Fibroblast of lung (primary cell): Measurements from ENCODE around the gene AQP1. TPM values are rescaled to one million over a fixed set of nuclear protein-coding genes. Genes with fewer than 3 reads are reported as not detected.

Source experiments
- DNase-seq, 2 donors: peaks; one replicate each; pipeline versions ENCODE4 v3.0.0 to v3.0.0-alpha.2; 2010; ENCODE audit warnings: low read depth in 2 of 2
- H2AFZ ChIP-seq: 2 replicates; pipeline ENCODE4 v1.5.1; 2012; ENCODE audit warnings: low read length, control low read depth, inconsistent platforms
- H3K27ac ChIP-seq: 2 replicates; pipeline ENCODE4 v1.5.1; 2011; ENCODE audit warnings: low read length, control low read depth; ENCODE audit not compliant: insufficient read depth
- H3K27me3 ChIP-seq: 2 replicates; pipeline ENCODE4 v1.5.1; 2011; ENCODE audit warnings: mild to moderate bottlenecking, low read length; ENCODE audit not compliant: control insufficient read depth, insufficient read depth
- H3K36me3 ChIP-seq: 2 replicates; pipeline ENCODE4 v1.5.1; 2011; ENCODE audit warnings: low read length; ENCODE audit not compliant: control insufficient read depth, insufficient read depth
- H3K4me1 ChIP-seq: 2 replicates; pipeline ENCODE4 v1.5.1; 2011; ENCODE audit warnings: low read length; ENCODE audit not compliant: control insufficient read depth, insufficient read depth; ENCODE audit errors: extremely low read depth
- H3K4me2 ChIP-seq: 2 replicates; pipeline ENCODE4 v1.5.1; 2011; ENCODE audit warnings: low read length, control low read depth; ENCODE audit not compliant: insufficient read depth; ENCODE audit errors: extremely low read depth
- H3K4me3 ChIP-seq, 4 experiments: fragments of 200-600 bp in 1 of 4; sonication (generic) in 1 of 4; replicated peaks in 1 of 4; 2 replicates each; pipeline ENCODE4 v1.5.1; 2011 to 2016; ENCODE audit warnings: low read length in 4 of 4, low read depth in 3 of 4, mild to moderate bottlenecking in 3 of 4, control low read depth in 2 of 4, inconsistent platforms in 1 of 4, mixed read lengths in 1 of 4; ENCODE audit not compliant: insufficient read depth in 1 of 4; ENCODE audit errors: control extremely low read depth in 1 of 4
- H3K79me2 ChIP-seq: 2 replicates; pipeline ENCODE4 v1.5.1; 2012; ENCODE audit warnings: mild to moderate bottlenecking, low read length, inconsistent platforms; ENCODE audit not compliant: control insufficient read depth, insufficient read depth
- H3K9ac ChIP-seq: 2 replicates; pipeline ENCODE4 v1.5.1; 2011; ENCODE audit warnings: mild to moderate bottlenecking, low read length, control low read depth; ENCODE audit not compliant: insufficient read depth
- H3K9me3 ChIP-seq: 2 replicates; pipeline ENCODE4 v1.5.1; 2012; ENCODE audit warnings: low read depth, low read length; ENCODE audit not compliant: control insufficient read depth, insufficient read depth
- H4K20me1 ChIP-seq: 2 replicates; pipeline ENCODE4 v1.5.1; 2011; ENCODE audit warnings: low read length; ENCODE audit not compliant: control insufficient read depth, insufficient read depth; ENCODE audit errors: extremely low read depth
- CTCF ChIP-seq, 2 donors: IDR thresholded peaks in 1 of 2; conservative IDR thresholded peaks in 1 of 2; 1 replicate in 1 of 2; 2 replicates in 1 of 2; pipeline ENCODE4 v1.5.1; 2011 to 2012; ENCODE audit warnings: low read length in 2 of 2, control low read depth in 1 of 2, inconsistent platforms in 1 of 2, low read depth in 1 of 2, mild to moderate bottlenecking in 1 of 2
- EZH2 ChIP-seq: IDR thresholded peaks from 2 replicates; pipeline ENCODE4 v1.5.1; 2012; ENCODE audit warnings: low read length, control low read depth, mild to moderate bottlenecking; ENCODE audit errors: missing control alignments
- polyA plus RNA-seq, 2 donors: library from polyadenylated mRNA; depleted of rRNA in 1 of 2; stranded (reverse) in 1 of 2; unstranded in 1 of 2; fragments of >200 nt; gene quantifications; 2 replicates each; pipeline ENCODE4 v1.2.1, GENCODE V29; 2011 to 2012; ENCODE audit warnings: missing spikeins in 1 of 2
- total RNA-seq: library from RNA; depleted of rRNA; stranded (reverse); fragments of >200 nt; gene quantifications from 2 replicates; pipeline ENCODE4 v1.2.1, GENCODE V29; 2014

Gene AQP1
- total and polyA plus RNA-seq, 2 donors (not counting 1 experiment from before 2014, with no cell fraction given): 13.0 to 44.6 TPM

- Histone ChIP-seq H3K27me3 (no peaks in the 10 kb centered on the region), H2AFZ (no peak overlapping the region), H4K20me1 (no peaks in the 10 kb centered on the region), H3K4me2 (no peak overlapping the region), H3K4me3 (no peak overlapping the region), H3K9ac (no peak overlapping the region), H3K36me3 (no peaks in the 10 kb centered on the region), H3K27ac (no peak overlapping the region), H3K4me1 (peaks cover 16% of the 10 kb centered on the region), H3K9me3 (no peaks in the 10 kb centered on the region), H3K79me2 (no peaks in the 10 kb centered on the region)
- DNase-seq: no peak
- TF ChIP-seq EZH2: no peak
- TF ChIP-seq CTCF (conservative IDR thresholded peaks at IDR 0.05 in 1 of 2, IDR thresholded peaks at IDR 0.05 in 1 of 2; ENCODE audit: low read depth in 1 of 2, low read length in 2 of 2): no peak
Measured at GRCh38 chr7:30909431-30909830, 2.2 kb upstream of the AQP1 start.

- Histone ChIP-seq H3K4me1 (peaks cover 26% of the 10 kb centered on the region), H2AFZ (no peak overlapping the region), H3K27me3 (no peaks in the 10 kb centered on the region), H3K36me3 (no peaks in the 10 kb centered on the region), H3K27ac (no peak overlapping the region), H3K4me2 (no peak overlapping the region), H3K9me3 (no peaks in the 10 kb centered on the region), H3K4me3 (no peak overlapping the region), H3K79me2 (no peaks in the 10 kb centered on the region), H4K20me1 (no peaks in the 10 kb centered on the region), H3K9ac (no peak overlapping the region)
- no peak for DNase-seq
- TF ChIP-seq CTCF (conservative IDR thresholded peaks at IDR 0.05 in 1 of 2, IDR thresholded peaks at IDR 0.05 in 1 of 2; ENCODE audit: low read depth in 1 of 2, low read length in 2 of 2): no peak
Measured at GRCh38 chr7:30910411-30911073, 1.1 kb upstream of the AQP1 start.

DNA sequence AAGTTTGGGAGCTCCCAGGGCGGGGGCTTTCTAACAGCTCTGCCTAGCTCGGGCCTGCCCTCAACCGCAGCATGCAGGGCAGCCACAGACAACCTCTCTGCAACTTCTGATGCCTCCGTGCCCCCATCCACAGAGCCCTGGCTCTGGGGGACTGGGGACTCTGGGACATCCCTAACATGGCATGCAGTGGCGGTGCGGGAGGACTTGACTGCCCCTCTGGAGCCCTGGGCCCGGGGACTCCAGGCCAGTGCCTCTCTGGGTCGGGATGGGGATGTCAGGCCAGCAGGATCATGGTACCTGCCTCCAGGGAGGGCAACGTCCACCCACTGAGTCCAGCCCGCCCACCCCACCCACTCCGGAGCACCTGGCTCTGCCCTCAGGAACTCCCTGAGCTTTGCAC, 520 bp upstream of the AQP1 start:
- H2AFZ ChIP-seq: no peak overlapping the region
- H3K4me3 ChIP-seq: no peak overlapping the region
- H3K27me3 ChIP-seq: no peaks in the 10 kb centered on the region
- TF ChIP-seq CTCF (conservative IDR thresholded peaks at IDR 0.05 in 1 of 2, IDR thresholded peaks at IDR 0.05 in 1 of 2; ENCODE audit: low read depth in 1 of 2, low read length in 2 of 2) (no peak), EZH2 (no peak)
- no peak overlapping the region for H3K27ac ChIP-seq
- H3K79me2 ChIP-seq: no peaks in the 10 kb centered on the region
- no peaks in the 10 kb centered on the region for H3K36me3 ChIP-seq
- no peaks in the 10 kb centered on the region for H4K20me1 ChIP-seq
- H3K4me1 ChIP-seq: peaks cover 24% of the 10 kb centered on the region
- H3K9me3 ChIP-seq: no peaks in the 10 kb centered on the region
- H3K9ac ChIP-seq: no peak overlapping the region
- DNase-seq: no peak
- no peak overlapping the region for H3K4me2 ChIP-seq
